GM19328 (cell line): ENCODE data around the gene DUOXA1.
"Not testable (repeated sequence)": the region's sequence is repeated elsewhere in the genome, so short reads cannot be mapped to it uniquely, and the experiment has no call there.

Experiments used
- ATAC-seq: cut with Tn5 transposase; IDR thresholded peaks from one replicate; pipeline ENCODE4 v1.9.1; 2021; ENCODE audit warnings: mild to moderate bottlenecking, moderate library complexity; ENCODE audit not compliant: unreplicated experiment

DUOXA1 gene

DNA sequence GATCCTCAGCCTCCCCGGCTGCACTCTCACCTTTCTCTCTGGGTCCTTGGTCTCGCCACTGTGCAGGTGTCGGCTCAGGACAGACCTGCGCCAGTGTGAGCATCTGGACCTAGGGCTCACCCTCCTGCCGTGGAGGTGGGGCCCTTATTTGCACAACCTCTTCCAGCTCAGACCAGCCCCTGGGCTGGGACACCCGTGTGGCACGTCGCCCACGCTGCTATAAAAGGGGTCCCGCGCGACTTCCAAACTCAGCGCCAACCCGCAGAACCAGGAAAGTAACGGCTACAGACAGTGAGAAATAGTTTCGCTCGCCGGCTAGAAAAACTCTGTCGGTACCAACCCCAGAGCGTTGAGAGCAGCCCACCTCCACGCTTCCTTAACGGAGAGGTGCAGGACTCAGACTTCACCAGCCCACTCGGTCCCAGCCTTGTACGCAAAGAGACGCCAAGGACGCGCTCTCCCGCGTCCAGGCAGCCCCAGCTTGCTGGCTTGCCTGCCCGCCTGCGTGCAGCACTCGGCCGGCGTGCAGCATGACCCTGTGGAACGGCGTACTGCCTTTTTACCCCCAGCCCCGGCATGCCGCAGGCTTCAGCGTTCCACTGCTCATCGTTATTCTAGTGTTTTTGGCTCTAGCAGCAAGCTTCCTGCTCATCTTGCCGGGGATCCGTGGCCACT, 15.5 kb downstream of the DUOXA1 start, which contains the start of the genes DUOX2 and DUOXA2:
DUOX2 (minus strand) TSS at position 97 of the 675 bp plus-strand sequence. CDS start 761 bp downstream, outside the sequence.
DUOXA2 (plus strand) TSS at position 251 of the 675 bp plus-strand sequence; CDS start at position 531, 280 bp downstream.
- ATAC-seq = no peak

- ATAC-seq = no peak
These were observed 16.2 kb downstream of the DUOXA1 start for GRCh38 chr15:45113380-45113990.

- no peak for ATAC-seq
These were observed 16.9 kb downstream of the DUOXA1 start for GRCh38 chr15:45112591-45113379.

DNA sequence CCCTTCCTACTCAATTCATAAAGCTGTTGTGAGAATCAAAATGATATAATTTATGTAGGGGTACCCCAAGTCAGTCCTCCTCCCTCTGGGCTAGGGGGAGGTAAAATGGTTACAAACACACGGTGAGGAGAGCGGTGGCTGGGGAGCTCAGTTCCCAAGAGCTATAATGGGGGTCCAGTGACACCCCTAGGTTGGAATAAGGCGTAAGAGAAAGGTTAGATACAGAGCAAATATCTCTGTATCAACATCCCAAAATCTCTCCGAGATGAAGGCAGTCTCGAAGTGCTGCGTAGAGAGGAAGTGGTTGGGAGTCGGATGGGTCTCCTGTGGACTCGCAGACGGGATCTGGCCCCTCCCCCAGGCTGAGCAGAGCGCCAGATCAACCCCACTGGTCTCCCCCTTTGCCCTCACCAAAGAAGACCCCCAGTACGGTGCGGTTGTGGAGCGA, 17.5 kb downstream of the DUOXA1 start:
- no peak for ATAC-seq

- no peak for ATAC-seq
These were observed 18.1 kb downstream of the DUOXA1 start for GRCh38 chr15:45111390-45112142.

- no peak for ATAC-seq
These were observed 19.3 kb downstream of the DUOXA1 start for GRCh38 chr15:45110256-45110820.

DNA sequence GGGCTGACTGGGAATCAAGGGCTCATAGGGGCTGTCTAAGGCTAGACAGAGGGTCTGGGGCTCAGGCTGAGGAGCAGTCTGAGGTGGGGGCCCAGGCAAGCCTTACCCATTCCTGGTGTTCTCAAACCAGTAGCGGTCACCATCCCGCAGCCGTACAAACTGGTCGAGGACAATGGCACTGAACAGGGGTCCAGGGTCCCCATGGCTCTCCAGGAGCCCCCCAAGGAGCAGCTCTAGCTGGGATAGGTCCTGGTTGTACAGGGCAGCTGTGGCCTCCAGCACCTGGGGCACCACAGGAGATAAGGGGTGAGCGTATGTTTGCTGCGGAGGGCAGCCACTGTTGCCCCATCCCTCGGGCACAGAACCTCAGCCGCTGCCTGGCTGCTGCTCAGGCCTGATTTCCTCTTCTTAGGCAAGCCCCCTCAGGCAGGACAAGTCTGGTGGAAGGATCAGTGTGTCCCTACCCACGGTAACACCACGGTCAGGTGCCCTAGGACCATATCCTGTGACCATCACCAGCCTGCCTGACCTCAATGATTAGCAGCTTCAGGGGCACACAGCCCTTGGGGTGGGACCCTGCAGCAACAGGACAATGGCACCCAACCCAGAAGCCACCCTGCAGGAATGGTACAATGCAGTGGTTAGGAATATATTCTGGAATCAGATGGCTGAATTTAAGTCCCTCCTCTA, 21.6 kb downstream of the DUOXA1 start:
- ATAC-seq = no peak

DNA sequence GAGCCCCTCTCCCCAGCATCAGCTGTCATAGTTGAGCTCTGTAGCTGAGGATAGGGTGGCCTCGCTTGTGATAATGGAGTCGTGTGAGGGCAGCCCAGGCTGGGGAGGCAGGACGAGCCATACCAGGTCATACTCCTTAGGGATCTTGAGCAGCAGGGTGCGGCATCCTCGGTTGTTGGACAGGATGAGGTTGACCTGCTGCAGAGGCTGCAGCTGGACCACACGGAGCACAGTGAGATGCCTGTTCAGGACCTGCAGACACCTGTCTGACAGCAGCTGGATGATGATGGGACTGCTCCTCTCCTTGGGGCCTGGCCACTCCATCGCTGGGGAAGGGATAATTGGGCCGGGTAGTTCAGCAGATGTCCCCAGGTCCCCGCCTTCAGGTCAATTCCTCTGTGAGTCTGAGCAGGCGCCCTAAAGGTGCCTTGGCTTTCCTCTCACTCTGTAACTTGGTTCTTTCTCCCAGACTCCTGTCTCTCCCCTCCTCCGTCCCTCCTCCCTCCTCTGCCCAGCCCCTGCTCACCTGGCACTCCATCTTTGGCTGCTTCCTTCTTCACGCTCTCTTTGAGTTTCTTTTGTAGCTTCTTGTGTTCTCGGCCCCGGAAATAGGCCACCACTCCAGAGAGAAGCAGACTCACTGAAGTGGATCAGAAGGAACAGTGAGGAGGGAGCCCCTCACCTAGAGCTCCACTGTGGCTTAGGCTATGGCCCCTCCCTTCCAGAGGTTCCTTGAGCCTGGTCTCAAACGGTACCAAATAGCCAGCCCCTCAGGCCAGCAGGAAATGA, 23.5 kb downstream of the DUOXA1 start:
- ATAC-seq = no peak

DNA sequence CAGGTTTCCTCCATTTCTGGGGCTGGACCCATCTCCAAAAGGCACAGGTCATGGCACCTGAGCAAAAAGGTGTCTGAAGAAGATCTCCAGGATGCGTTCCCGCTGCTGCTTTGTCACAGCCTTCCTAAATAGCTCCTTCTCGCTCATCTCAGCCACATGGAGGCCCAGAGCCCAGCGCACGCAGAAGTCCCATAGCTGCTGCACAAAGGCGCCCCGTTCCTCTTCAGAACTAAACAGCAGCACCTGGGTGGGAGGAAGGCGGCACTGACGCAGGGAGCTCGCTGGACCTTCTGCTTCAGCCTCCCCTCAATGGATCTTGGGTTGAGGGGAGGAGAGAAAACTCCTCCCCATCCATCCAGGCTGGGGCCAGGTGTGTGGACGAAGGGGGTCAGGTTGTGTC, 24.1 kb downstream of the DUOXA1 start:
- no peak for ATAC-seq

- not testable (repeated sequence) for ATAC-seq
These were observed 25.5 kb downstream of the DUOXA1 start for GRCh38 chr15:45104170-45104569.

DNA sequence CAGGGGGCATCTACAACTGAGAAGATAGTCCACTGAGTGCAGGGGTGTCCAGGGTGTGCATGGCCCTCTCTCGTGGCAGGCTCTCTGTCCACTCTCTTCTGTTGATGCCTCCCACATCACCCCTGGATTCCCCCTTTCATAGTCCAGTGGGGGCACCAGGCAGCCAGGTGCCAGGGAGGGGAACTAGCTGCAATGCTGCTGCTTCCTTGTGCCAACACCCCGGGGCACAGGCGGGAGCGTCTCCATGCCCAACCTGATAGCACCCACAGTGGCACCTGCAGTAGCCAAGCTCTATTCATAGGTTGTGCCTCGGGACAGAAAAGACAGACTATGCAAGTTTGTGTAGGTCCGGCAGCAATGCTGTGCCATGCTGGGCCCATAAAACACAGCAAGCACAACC, 27.5 kb downstream of the DUOXA1 start:
- ATAC-seq = no peak

- ATAC-seq = no peak
These were observed 27.9 kb downstream of the DUOXA1 start for GRCh38 chr15:45101749-45102148.

DNA sequence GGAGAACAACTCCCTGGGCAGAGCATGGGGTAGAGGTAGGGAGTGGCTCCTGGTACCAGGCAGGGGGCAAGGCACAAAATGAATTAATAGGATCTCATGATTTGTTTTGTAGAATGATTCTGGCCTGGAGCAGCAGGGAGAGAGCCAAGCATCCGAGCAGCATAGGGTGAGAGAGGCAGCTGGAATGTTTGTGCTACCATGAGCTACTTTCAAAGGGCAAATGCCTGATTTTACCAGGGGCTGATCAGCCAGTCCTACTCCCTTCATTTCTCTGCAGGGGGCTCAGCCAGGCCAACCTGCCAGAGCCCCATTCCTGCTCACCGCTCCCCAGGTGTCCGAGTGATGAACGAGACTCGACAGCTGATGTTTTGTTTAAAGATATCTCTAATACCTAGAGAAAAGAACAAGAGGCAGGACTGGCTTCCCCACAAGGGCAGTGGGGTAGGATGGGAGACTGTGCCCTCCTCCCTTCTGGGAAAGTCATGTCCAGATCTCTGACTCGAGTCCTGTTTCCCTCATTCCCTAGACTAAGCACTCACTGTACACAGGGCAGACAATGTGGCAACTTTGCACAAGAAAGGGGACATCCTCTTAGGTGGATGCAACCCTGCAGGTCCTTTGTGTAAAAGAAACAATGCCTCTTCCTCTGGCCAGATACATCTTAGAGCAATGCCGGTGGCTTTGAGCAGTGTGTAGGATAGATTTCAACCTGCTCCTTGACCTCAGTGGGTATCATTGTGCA, 28.6 kb downstream of the DUOXA1 start:
- ATAC-seq = no peak

GRCh38 chr15:45099549-45100165, 30.0 kb downstream of the DUOXA1 start:
- ATAC-seq = no peak

DNA sequence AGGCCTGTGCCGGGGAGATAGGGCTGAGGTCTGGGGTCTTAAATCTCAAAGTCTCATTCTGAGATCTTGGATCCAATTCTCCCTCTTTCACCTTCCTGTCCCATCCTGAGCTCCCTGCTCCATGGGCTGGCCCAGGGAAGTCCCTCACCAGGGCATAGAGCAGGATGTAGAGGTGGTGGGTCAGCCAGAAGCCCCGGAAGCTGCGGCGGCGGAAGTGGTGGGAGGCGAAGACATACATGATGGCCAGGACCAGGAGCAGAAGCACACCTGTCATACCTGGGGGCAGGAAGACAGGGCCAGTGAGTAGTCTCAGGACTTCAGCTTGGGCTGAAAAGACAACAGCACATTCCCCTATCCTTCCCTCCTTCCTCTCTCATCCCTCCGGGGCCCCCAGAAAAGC, 32.2 kb downstream of the DUOXA1 start:
- ATAC-seq = no peak

- no peak for ATAC-seq
These were observed 34.0 kb downstream of the DUOXA1 start for GRCh38 chr15:45095661-45096060.

GRCh38 chr15:45094358-45094730, 35.3 kb downstream of the DUOXA1 start:
- no peak for ATAC-seq
